HG03280 (cell line): ENCODE measurements around the gene CCL2.

Source experiments
- ATAC-seq: cut with Tn5 transposase; IDR thresholded peaks from one replicate; pipeline ENCODE4 v1.9.1; 2021; ENCODE audit warnings: mild to moderate bottlenecking, moderate library complexity; ENCODE audit not compliant: unreplicated experiment

Gene CCL2

DNA sequence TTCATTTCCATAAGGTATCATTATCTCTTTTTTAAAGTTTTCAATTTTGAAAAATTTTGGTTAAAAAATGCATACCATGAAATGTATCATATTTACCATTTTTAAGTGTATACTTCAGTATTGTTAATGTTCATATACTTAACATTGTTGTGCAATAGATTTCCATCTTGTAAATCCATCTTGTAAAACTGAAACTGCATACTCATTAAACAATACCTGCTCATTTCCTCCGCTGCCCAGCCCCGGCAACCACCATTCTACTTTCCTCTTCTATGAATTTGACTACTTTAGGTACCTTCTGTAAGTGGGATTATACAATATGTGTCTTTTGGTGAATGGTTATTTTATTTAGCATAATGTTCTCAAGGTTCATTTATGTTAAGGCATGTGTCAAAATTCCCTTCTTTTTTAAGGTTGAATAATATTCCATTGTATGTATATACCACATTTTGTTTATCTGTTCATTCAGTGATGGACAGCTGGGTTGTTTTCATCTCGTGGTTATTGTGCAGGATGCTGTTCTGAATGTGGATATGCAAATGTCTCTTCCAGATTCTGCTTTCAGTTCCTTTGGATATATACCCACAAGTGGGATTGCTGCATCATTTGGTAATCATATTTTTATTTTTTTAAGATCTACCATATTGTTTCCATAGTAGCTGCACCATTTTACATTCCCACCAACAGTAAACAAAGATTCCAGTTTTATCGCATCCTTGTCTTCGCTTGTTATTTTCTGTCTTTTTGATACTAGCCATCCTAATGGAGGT lies 6.7 kb downstream of the CCL2 start:
- no peak for ATAC-seq

DNA sequence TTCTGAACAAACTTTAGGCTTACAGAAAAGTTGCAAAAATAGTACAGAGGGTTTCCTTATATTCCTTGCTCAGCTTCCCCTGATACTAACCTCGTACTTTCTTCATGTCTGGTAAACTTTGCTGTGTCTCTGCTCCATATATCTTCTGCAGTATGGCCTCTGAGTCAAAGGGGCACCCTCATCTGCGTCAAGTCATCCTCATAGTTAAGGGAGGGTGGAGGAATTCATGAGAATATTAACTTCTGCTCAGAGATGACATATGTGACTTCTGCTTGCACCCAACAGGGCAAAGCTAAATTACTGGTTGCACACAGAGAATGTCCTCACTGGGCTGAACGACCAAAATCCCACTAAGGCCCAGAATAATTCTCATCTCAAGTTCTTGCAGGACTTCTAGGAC lies 10.6 kb downstream of the CCL2 start:
- ATAC-seq, result no peak

DNA sequence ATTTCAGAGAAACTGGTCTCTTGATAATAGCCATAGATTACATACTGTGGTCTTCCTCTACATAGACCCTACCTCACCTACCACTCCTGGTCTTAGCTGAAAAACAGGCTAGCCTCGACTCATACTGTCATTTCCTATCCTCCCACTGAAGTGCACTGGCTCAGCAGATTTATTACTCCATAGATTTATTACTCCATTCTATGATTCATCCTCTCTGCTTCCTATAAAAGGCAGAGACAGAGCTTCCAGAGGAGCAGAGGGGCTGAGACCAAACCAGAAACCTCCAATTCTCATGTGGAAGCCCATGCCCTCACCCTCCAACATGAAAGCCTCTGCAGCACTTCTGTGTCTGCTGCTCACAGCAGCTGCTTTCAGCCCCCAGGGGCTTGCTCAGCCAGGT lies 14.9 kb downstream of the CCL2 start, which contains the start of gene CCL7:
Gene CCL7, plus strand, starts transcription at position 253 of the 400 bp plus-strand sequence. Its CDS starts 70 bp downstream, at position 323.
- ATAC-seq, result no peak

DNA sequence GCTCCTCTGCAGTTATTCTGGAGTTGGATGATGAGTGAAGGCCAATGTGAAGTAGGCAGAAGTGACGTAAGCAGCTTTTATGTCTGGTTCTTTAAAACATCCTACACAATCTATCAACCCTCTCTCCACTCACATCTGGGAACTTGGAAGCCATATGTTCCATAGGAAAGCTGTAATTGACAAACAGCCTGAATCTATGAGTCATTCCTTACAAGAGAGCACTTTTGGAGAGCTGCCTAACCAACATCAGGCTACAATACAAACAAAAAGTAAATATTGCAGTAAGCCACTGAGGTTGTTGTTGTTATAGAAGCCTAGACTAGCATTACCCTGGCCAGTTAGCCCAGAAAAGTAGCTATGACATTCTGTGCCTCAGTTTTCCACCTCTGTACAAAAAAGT lies 20.8 kb downstream of the CCL2 start:
- ATAC-seq, result no peak

DNA sequence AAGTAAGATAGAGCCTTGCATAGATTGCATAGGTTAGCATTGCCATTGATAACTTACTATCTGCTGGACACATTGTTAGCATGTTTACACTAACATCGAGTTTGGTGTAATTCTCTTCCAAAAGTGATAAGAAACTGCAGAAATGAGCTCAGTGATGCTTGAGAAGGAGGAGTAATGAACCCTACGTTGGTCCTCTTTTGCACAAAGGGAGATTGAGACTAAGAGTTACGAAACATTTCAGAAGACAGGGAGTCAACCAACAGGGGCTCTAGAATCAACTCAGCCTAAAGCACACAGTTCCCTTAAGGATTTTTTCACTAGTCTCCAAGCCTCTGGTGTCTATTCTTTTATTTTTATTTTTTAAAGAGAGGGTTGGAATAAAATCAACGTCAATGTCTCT lies 21.7 kb downstream of the CCL2 start:
- no peak for ATAC-seq

DNA sequence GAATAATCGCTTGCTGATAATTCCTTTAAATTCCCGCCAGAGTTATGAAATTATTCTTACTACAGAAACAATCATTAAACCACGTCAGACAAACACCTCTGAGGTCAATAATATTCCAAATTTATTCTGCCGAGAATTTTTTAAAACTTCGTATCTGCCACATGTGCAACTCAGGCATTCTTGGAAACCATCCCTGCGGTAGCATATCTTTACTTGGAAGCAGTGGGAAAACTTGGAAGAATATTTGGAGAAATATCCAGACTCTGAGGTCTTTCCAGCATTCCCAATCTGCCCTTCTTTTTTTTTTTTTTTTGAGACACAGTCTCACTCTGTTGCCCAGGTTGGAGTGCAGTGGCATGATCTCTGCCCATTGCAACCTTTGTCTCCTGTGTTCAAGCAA lies 28.5 kb downstream of the CCL2 start:
- ATAC-seq, result no peak

DNA sequence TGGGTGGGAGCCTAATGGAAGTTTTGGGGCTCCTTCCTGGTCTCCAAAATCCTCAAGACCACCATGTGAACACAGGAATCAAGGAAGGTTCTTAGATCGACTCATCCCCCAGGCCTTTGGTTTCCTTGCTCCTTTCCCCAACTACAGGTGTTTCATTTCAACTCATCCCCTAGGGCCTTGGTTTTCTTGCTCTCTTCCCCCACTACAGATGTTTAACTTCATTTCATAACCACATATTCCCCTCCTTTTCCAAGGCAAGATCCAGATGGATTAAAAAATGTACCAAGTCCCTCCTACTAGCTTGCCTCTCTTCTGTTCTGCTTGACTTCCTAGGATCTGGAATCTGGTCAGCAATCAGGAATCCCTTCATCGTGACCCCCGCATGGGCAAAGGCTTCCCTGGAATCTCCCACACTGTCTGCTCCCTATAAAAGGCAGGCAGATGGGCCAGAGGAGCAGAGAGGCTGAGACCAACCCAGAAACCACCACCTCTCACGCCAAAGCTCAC lies 30.3 kb downstream of the CCL2 start, which contains the start of gene CCL11:
Gene CCL11, plus strand, starts transcription at position 457 of the 507 bp plus-strand sequence. CDS start 67 bp downstream, outside the sequence.
- ATAC-seq, result no peak

DNA sequence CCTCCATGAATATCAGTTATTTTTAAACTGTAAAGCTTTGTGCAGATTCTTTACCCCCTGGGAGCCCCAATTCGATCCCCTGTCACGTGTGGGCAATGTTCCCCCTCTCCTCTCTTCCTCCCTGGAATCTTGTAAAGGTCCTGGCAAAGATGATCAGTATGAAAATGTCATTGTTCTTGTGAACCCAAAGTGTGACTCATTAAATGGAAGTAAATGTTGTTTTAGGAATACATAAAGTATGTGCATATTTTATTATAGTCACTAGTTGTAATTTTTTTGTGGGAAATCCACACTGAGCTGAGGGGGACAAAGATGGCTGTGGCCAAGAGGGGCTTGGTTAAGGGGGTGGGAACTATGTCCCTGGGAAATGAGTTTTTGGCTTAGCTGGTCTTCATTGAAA lies 32.8 kb downstream of the CCL2 start:
- no peak for ATAC-seq

DNA sequence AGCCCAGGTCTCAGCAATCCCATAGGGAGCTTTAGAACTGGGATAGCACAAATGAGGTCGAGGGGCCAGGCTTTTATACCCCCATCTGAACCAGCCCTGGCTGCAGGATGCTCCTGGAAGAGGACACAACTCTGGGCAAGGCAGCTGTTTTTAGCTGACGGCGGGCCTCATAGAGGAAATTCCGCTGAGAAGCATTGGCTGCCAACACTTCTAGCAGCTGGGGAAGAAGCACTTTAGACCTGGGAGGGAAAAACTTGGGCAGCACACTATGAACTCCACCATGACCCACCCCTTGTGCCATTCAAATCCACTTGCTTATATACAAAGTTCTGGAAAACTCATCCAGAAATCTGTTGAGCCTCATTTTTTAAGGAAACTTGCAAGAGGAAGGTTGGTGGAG lies 35.5 kb downstream of the CCL2 start:
- ATAC-seq, result no peak

DNA sequence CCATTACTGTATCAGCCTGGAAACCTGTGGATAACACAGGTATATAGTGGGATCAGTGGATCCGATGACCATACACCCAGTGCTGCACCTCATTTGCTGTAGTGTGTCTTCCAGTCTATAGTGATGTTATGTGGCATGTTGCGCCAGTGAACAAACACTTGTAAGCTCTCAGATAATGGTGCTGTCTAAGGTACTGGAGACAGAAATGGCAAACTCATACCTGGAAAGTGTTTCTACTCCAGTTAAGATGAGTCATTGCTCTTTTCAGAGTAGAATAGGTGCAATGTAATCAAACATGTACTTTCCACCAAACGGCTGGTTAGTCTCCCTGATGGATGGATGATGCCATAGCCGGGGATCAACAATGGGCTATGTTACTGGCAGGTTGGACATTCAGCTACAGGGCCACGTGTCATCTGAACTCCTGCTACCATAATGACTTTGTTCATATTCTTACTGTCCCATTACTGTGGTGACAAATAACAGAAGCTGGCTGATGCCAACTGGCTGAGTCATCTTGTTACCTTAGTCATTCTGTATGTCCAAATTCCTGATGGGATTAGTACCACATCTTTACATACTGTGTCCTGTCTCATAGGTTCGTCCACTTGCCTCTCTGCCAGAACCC lies 36.8 kb downstream of the CCL2 start:
- ATAC-seq, result no peak

DNA sequence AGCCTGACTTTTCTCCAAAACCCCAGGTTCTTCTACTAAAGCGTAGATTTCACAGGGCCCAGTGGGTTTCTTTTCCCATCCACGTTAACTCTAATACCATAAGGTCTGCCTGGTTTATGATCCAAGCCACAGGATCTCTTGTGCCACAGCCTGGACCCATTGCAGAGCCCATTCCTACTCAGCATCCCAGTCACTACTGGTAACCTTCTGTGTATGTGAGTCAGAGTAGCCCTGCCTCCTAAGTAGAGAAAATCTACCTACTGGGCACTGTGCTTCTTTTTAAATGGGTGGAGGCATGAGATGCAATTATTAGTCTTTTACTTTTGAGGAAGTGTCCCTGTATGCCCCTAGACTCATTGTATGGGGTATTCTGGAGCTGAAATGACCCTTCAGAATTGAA lies 43.9 kb downstream of the CCL2 start:
- ATAC-seq, result no peak

DNA sequence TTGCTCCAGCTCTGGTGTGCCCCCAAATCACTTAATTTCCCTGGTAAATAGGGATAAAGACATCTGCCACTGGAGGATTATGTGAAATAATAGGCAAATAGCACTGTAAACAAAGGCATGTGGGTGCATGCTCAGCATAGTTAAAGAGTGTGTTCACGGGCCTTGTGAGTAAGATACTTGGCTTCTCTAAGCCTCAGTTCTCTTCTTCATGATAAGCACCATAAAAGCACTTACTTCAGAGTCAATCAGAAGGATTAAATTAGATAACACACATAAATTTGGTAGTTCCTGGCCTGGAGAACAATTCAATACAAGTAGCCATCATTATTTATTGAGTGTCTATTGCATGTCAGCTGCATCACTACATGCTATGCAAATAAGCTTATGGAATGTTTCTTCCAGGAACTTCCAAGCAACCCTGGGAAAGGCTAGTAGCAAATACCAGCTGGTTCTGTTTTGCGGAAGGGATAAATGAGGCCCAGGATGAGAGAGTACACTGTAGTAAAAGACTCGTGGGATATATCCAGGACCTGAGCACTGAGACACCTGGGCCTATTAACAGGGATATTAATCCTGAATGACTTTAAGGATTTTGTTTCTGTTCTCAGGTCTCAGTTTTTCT lies 45.0 kb downstream of the CCL2 start:
- no peak for ATAC-seq

DNA sequence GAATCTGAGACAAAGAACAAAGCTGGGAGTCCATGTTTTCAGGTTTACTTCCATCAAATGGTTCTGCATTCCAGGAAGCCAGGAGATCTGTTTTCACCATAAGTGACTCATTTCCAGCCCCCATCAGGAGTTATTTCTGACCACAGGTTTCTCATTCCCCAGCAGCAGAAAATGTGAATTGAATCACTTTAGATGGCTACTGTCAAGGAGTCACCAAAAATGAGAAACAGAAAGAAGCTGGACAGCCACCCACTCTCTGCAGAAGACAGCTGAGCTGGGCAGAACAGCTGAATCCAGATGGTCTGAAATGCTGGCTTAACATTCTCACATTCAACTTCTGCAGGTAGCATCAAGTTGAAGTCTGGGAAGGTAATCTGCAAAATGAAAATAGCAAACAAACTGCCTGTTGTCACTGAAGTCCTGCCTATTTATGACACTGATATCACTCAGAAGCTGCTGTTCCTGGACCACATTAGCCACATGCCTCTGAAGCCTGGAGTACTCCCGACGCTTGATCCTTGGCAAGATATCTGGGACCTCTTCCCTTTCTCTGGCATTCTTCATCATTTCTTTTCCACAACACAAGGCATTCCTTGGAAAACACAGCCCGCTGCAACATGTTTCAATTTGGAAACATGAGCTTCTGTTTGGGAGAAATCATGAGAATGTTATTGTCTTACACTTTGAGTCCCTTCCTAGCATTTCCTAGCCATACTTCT lies 45.7 kb downstream of the CCL2 start:
- ATAC-seq, result no peak

DNA sequence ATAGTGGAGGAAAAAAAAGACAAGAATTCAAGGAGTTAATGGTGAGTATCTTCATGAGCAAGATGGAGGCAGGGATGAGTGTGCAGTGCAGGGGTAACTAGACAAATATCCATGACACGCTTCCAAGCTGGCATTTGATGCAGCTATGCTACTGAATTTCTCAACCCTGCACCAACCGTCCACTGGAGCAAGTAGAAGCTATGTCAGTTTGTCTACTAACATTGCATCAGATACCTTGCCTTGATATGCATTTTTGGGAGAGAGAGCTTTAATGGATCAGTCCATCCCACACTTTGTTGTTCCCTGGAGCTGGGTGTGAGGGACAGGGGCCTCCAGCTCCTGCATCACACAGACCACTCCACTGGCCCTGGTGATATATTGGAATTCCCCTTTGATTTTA lies 46.9 kb downstream of the CCL2 start:
- ATAC-seq, result no peak

DNA sequence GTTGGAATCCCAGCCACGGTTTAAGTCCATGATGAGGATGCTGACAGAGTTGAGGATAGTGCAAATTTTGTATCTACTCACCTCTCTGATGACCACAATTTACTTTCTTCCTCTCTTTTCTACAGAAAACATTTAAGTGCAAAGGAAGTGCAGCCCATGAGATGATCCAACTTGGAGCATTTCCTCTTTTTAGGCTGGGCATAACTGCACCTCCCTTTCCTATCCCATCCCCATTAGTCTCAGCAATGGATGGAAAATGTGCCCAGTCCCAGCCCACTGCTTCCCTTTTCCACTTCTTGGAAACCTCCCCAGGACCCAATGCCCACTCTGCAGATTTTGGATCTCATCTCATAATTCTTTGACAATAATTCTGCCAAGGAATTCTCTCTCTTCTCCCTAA lies 47.6 kb downstream of the CCL2 start:
- ATAC-seq, result no peak

DNA sequence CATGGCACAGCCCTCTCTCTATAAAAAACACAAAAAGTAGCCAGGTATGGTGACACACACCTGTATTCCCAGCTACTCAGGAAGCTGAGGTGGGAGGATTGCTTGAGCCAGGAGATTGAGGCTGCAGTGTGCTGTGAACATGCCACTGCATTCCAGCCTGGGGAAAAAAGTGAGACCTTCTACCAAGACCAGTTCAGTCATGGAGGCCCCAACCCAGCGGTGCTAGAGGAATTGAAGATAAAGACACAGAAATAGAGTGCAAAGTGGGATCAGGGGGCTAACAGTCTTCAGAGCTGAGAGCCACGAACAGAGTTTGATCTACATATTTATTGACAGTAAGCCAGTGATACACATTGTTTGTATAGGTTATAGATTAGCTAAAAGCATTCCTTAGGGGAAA lies 48.5 kb downstream of the CCL2 start:
- ATAC-seq, result no peak

DNA sequence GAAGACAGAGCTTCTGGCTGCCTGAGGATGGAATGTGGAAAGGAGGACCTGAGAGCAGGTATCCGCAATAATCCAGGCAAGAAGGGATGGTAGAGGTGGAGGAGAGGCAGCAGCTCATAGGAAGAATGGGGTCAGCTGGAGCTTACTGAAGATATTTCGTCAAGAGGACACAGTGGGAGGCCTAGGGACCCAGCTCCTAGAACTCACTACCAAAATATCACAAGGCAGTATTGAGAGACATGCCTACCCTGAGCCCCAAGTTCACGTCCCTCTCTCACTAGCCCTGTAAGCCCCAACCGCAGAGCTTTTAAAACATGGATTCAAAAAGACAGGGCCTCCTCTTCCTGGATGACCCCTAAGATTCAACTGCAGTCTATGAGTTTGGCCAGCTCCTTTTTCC lies 50.0 kb downstream of the CCL2 start:
- ATAC-seq, result no peak

DNA sequence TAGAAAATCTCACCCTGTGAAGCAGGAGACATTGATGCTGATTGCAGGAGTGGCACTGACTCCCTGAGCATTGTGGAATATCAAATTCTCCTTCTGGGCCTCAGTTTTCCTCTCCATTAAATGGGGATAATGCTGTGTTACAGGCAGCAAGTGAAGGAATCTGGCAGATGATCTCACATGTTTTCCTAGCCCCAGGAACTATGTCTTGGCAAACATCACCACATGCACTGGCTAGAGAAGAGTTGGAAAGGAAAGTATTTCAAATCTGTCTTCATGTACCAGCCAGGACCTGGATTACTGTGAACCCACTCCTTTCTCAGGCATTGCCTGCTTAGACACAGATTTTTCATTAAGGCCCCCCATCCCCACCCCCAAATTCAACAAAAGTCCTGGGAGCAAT lies 50.5 kb downstream of the CCL2 start:
- ATAC-seq, result no peak

DNA sequence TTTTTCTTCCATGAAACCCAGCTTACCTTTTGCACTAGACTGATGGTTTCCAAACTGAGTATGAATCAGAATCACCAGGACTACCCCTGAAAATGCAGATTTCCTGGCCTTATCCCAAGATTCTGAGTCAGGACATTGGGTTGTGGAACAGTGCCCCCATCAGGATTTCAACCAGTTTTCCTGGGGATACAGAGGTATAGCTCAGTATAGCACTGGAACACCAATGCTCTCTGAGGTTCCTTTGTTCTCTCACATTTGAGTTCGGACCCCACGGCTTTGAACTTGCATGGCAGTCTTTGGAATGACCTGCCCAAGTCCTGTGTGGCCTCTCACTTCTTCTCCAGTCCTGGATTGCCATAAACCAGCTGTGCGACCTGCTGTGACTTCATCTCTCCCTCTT lies 51.4 kb downstream of the CCL2 start:
- no peak for ATAC-seq
